ENCODE results near the gene ARFGAP3. TPM values are rescaled to one million over a fixed set of nuclear protein-coding genes. Genes with fewer than 3 reads are reported as not detected.

The ARFGAP3 gene
- total and polyA plus RNA-seq, 11 donors, result 13.3 to 34.0 (median 25.1) TPM

- H3K9me3 ChIP-seq, result no peaks in the 10 kb centered on the region
- no peak overlapping the region for H3K27ac ChIP-seq
- no peak for TF ChIP-seq CTCF (IDR thresholded peaks at IDR 0.05)
- TF ChIP-seq POLR2A (IDR thresholded peaks at IDR 0.05), result no peak
- DNase-seq (no peak), ATAC-seq (no peak)
- H3K4me3 ChIP-seq, result no peak overlapping the region
- H3K4me1 ChIP-seq, result no peaks in the 10 kb centered on the region
- intact Hi-C loops (cut with DNase I), result no loop called here
- WGBS, 4 donors, result 95 to 98% (median 96%) methylated on average over 4 of the region's 4 CpGs
- peaks cover 2 to 96% (median 90%) of the 10 kb centered on the region in 9 donors for H3K36me3 ChIP-seq
- no peaks in the 10 kb centered on the region for H3K27me3 ChIP-seq
These were observed 19.5 kb downstream of the ARFGAP3 start for GRCh38 chr22:42837556-42837955.

- peaks cover 2 to 99% (median 94%) of the 10 kb centered on the region in 9 donors for H3K36me3 ChIP-seq
- H3K4me3 ChIP-seq, result no peak overlapping the region
- ATAC-seq (no peak), DNase-seq (no peak)
- H3K27me3 ChIP-seq, result no peaks in the 10 kb centered on the region
- intact Hi-C loops (cut with DNase I), result no loop called here
- no peak for TF ChIP-seq POLR2A (IDR thresholded peaks at IDR 0.05)
- WGBS, 4 donors, result 94 to 100% (median 97%) methylated on average over 5 of the region's 5 CpGs
- no peaks in the 10 kb centered on the region for H3K9me3 ChIP-seq
- H3K4me1 ChIP-seq, result no peaks in the 10 kb centered on the region
- no peak overlapping the region for H3K27ac ChIP-seq
These were observed 21.0 kb downstream of the ARFGAP3 start for GRCh38 chr22:42836026-42836425.

- WGBS, 4 donors, result 85 to 91% (median 86%) methylated on average over 5 of the region's 5 CpGs
- Histone ChIP-seq H3K9me3 (no peaks in the 10 kb centered on the region), H3K4me1 (no peaks in the 10 kb centered on the region), H3K36me3 (peaks cover 2 to 99% (median 94%) of the 10 kb centered on the region in 9 donors), H3K27ac (no peak overlapping the region), H3K27me3 (no peaks in the 10 kb centered on the region), H3K4me3 (no peak overlapping the region)
- intact Hi-C loops (cut with DNase I), result no loop called here
- TF ChIP-seq POLR2A (IDR thresholded peaks at IDR 0.05) (no peak), CTCF (IDR thresholded peaks at IDR 0.05) (no peak)
- DNase-seq, result no peak
- ATAC-seq, result no peak
These were observed 22.7 kb downstream of the ARFGAP3 start for GRCh38 chr22:42834177-42834949.

- H3K36me3 ChIP-seq, result peaks cover 2 to 100% (median 94%) of the 10 kb centered on the region in 9 donors
- intact Hi-C loops (cut with DNase I), result no loop called here
- no peaks in the 10 kb centered on the region for H3K9me3 ChIP-seq
- no peak overlapping the region for H3K27ac ChIP-seq
- DNase-seq, result no peak
- no peak for ATAC-seq
- no peak overlapping the region for H3K4me3 ChIP-seq
- no peaks in the 10 kb centered on the region for H3K4me1 ChIP-seq
- TF ChIP-seq CTCF (IDR thresholded peaks at IDR 0.05) (no peak), POLR2A (IDR thresholded peaks at IDR 0.05) (no peak)
- H3K27me3 ChIP-seq, result no peaks in the 10 kb centered on the region
These were observed 24.0 kb downstream of the ARFGAP3 start for GRCh38 chr22:42833104-42833503.

GRCh38 chr22:42831712-42832111, 25.4 kb downstream of the ARFGAP3 start:
- no peaks in the 10 kb centered on the region for H3K27me3 ChIP-seq
- H3K9me3 ChIP-seq, result no peaks in the 10 kb centered on the region
- H3K4me1 ChIP-seq, result no peaks in the 10 kb centered on the region
- intact Hi-C loops (cut with DNase I), result no loop called here
- WGBS, 4 donors, result 94 to 97% (median 96%) methylated on average over 4 of the region's 4 CpGs
- H3K27ac ChIP-seq, result no peak overlapping the region
- TF ChIP-seq CTCF (IDR thresholded peaks at IDR 0.05) (no peak), POLR2A (IDR thresholded peaks at IDR 0.05) (no peak)
- no peak for ATAC-seq
- no peak overlapping the region for H3K4me3 ChIP-seq
- DNase-seq, result no peak
- peaks cover 2 to 100% (median 97%) of the 10 kb centered on the region in 9 donors for H3K36me3 ChIP-seq

Data from heart left ventricle (tissue), 16 donors.